Trophoblast cell (in vitro differentiated cells and primary cell): ENCODE data around the gene MYO5B.

Experiments used
- DNase-seq, 2 donors: peaks; one replicate each; pipeline ENCODE4 v3.0.0-alpha.2; 2016
- H2AFZ ChIP-seq: 2 replicates; pipeline ENCODE4 v1.6.1; 2013; ENCODE audit warnings: low read length, moderate library complexity, mild to moderate bottlenecking; ENCODE audit not compliant: insufficient read depth, poor library complexity
- H2AK5ac ChIP-seq: 2 replicates; pipeline ENCODE4 v1.6.1; 2013; ENCODE audit warnings: mild to moderate bottlenecking, low read length
- H2BK120ac ChIP-seq: 2 replicates; pipeline ENCODE4 v1.6.1; 2013; ENCODE audit warnings: low read length, mild to moderate bottlenecking, moderate library complexity; ENCODE audit not compliant: insufficient read depth, poor library complexity
- H2BK12ac ChIP-seq: 2 replicates; pipeline ENCODE4 v1.6.1; 2013; ENCODE audit warnings: mild to moderate bottlenecking, low read length, moderate library complexity
- H2BK5ac ChIP-seq: 2 replicates; pipeline ENCODE4 v1.6.1; 2013; ENCODE audit warnings: low read length, low read depth, moderate library complexity, mild to moderate bottlenecking; ENCODE audit not compliant: poor library complexity
- H3K14ac ChIP-seq: 2 replicates; pipeline ENCODE4 v1.6.1; 2013; ENCODE audit warnings: mild to moderate bottlenecking, low read length
- H3K18ac ChIP-seq: 2 replicates; pipeline ENCODE4 v1.6.1; 2013; ENCODE audit warnings: mild to moderate bottlenecking, low read length
- H3K23ac ChIP-seq: 2 replicates; pipeline ENCODE4 v1.6.1; 2013; ENCODE audit warnings: low read length
- H3K27ac ChIP-seq: 2 replicates; pipeline ENCODE4 v1.5.1; 2013; ENCODE audit warnings: low read depth, mild to moderate bottlenecking, inconsistent platforms, low read length, moderate library complexity
- H3K27me3 ChIP-seq: 2 replicates; pipeline ENCODE4 v1.6.1; 2013; ENCODE audit warnings: inconsistent platforms, mild to moderate bottlenecking, low read length, moderate library complexity; ENCODE audit not compliant: insufficient read depth
- H3K36me3 ChIP-seq, 2 experiments: 1 replicate in 1 of 2; 2 replicates in 1 of 2; pipeline ENCODE4 v1.6.1; 2013; ENCODE audit warnings: low read length in 2 of 2, mild to moderate bottlenecking in 2 of 2, moderate library complexity in 1 of 2; ENCODE audit not compliant: insufficient read depth in 2 of 2, control insufficient read depth in 1 of 2
- H3K4ac ChIP-seq: 2 replicates; pipeline ENCODE4 v1.6.1; 2013; ENCODE audit warnings: low read depth, mild to moderate bottlenecking, low read length, moderate library complexity
- H3K4me1 ChIP-seq, 2 experiments: 1 replicate in 1 of 2; 2 replicates in 1 of 2; pipeline ENCODE4 v1.6.1; 2013; ENCODE audit warnings: low read length in 2 of 2, mild to moderate bottlenecking in 2 of 2, moderate library complexity in 1 of 2; ENCODE audit not compliant: insufficient read depth in 2 of 2, control insufficient read depth in 1 of 2
- H3K4me2 ChIP-seq: 2 replicates; pipeline ENCODE4 v1.6.1; 2013; ENCODE audit warnings: inconsistent platforms, mild to moderate bottlenecking, low read length, moderate library complexity
- H3K4me3 ChIP-seq: 2 replicates; pipeline ENCODE4 v1.5.1; 2013; ENCODE audit warnings: mild to moderate bottlenecking, low read depth, low read length, inconsistent platforms
- H3K79me1 ChIP-seq: one replicate; pipeline ENCODE4 v1.6.1; 2013; ENCODE audit warnings: low read length
- H3K79me2 ChIP-seq: 2 replicates; pipeline ENCODE4 v1.6.1; 2013; ENCODE audit warnings: low read length, mild to moderate bottlenecking; ENCODE audit not compliant: control insufficient read depth, insufficient read depth, poor library complexity
- H3K9ac ChIP-seq: 2 replicates; pipeline ENCODE4 v1.6.1; 2013; ENCODE audit warnings: mild to moderate bottlenecking, low read length
- H3K9me3 ChIP-seq: 2 replicates; pipeline ENCODE4 v1.6.1; 2013; ENCODE audit warnings: low read depth, mild to moderate bottlenecking, control low read depth, inconsistent platforms, low read length; ENCODE audit not compliant: insufficient read depth
- H4K12ac ChIP-seq: 2 replicates; pipeline ENCODE4 v1.6.1; 2013; ENCODE audit warnings: low read depth, mild to moderate bottlenecking, low read length, moderate library complexity
- H4K8ac ChIP-seq: 2 replicates; pipeline ENCODE4 v1.6.1; 2013; ENCODE audit warnings: low read depth, mild to moderate bottlenecking, low read length, moderate library complexity
- H4K91ac ChIP-seq: one replicate; pipeline ENCODE4 v1.6.1; 2013; ENCODE audit warnings: low read depth, mild to moderate bottlenecking, low read length, moderate library complexity
- WGBS: extraction: QIAGEN DNeasy Blood & Tissue Kit; methylation state at CpG from one replicate; pipeline ENCODE4 v1.1.7; 2013; ENCODE audit warnings: missing lambda C conversion rate; ENCODE audit not compliant: insufficient read length, insufficient coverage; ENCODE audit errors: extremely low coverage; 5-methylcytosine and 5-hydroxymethylcytosine counted together

The MYO5B gene

DNA sequence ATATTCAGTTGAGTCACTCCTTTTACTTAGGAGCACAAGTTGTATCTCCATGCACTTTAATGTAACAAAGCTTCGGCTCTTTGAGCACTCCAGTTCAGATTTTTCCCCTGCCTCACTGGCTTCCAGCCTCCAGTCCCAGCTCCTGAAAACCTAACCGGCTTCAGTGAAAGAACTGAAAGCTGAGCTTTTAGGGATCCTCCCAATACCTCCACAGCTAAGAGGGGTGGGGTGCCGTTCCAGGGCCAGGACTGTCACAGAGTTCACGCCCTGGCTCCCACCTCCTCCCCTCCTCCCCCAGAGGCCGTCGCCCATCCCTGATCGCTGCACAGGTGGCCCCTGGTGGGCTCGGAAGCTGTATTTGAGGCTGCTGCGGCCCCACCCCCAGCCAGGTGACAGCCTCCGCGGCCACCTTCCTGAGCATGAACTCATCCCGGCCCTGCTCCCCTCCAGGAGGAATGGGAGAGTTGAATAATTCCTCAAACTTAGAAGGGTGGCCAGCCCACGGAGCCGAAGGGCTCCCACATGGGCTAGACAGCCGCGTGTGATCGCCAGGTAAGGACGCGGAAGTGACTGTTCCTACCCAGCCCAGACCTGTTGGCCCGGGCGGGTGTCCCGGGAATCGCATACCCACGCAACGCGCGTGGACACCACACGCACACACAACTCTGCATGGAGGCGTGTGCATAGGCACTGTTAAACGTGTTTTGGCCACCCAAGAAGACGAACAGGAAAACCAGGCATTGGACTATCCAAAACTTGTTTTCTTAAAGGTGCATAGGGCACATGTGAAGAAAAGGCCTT is 1.8 kb downstream of the MYO5B start:
- peaks cover 10% of the 10 kb centered on the region for H3K79me2 ChIP-seq
- no peak overlapping the region for H3K27ac ChIP-seq
- no peak overlapping the region for H2AK5ac ChIP-seq
- no peak overlapping the region for H2BK120ac ChIP-seq
- H3K4me2 ChIP-seq = peak overlapping the region; percentile 99
- peaks cover 12% of the 10 kb centered on the region for H3K27me3 ChIP-seq
- H3K9ac ChIP-seq = no peak overlapping the region
- no peak overlapping the region for H3K14ac ChIP-seq
- H3K4ac ChIP-seq = no peak overlapping the region
- H3K4me3 ChIP-seq = peak overlapping the region; percentile 89
- no peak overlapping the region for H2AFZ ChIP-seq
- H3K23ac ChIP-seq = no peak overlapping the region
- WGBS = no CpG with 5 or more reads among the region's 31 CpGs
- no peak overlapping the region for H2BK5ac ChIP-seq
- H3K9me3 ChIP-seq = no peaks in the 10 kb centered on the region
- H3K4me1 ChIP-seq = peaks cover 12 to 14% of the 10 kb centered on the region in 2 experiments
- no peak for DNase-seq
- H4K91ac ChIP-seq = no peak overlapping the region
- no peak overlapping the region for H2BK12ac ChIP-seq
- H4K8ac ChIP-seq = no peak overlapping the region
- no peak overlapping the region for H3K18ac ChIP-seq
- H3K79me1 ChIP-seq = peaks cover 8% of the 10 kb centered on the region
- H3K36me3 ChIP-seq = no peaks in the 10 kb centered on the region
- no peak overlapping the region for H4K12ac ChIP-seq

DNA sequence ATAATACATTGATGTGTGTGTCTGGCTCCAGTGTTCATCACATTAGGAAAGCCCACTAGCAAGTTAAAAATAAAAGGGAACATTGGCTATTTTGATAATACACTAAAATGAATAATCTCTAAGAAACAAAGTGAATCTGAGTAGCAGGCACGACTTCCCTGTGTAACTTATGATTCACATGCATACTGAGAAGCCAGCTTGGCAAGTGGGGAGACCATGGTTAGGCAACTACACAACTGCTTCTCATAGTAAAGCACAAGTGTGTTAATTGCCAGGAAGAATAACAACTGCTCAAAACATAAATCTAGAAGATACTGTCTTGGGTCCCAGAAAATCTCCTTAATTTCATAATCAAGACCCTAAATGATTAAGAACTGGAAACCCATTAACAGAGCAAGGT is 4.0 kb downstream of the MYO5B start:
- no peak overlapping the region for H2BK12ac ChIP-seq
- H3K4me2 ChIP-seq = no peak overlapping the region
- H3K14ac ChIP-seq = no peak overlapping the region
- H2AK5ac ChIP-seq = no peak overlapping the region
- no peak overlapping the region for H3K9ac ChIP-seq
- peaks cover 8% of the 10 kb centered on the region for H3K79me1 ChIP-seq
- no peak overlapping the region for H3K23ac ChIP-seq
- H2AFZ ChIP-seq = no peak overlapping the region
- peaks cover 10% of the 10 kb centered on the region for H3K79me2 ChIP-seq
- H3K27me3 ChIP-seq = peaks cover 12% of the 10 kb centered on the region
- H3K4me1 ChIP-seq = peaks cover 12 to 14% of the 10 kb centered on the region in 2 experiments
- no peak overlapping the region for H3K4me3 ChIP-seq
- no peak for DNase-seq
- no peak overlapping the region for H4K91ac ChIP-seq
- WGBS = no CpG with 5 or more reads among the region's 1 CpG
- H3K18ac ChIP-seq = no peak overlapping the region
- no peak overlapping the region for H4K12ac ChIP-seq
- H4K8ac ChIP-seq = no peak overlapping the region
- no peaks in the 10 kb centered on the region for H3K36me3 ChIP-seq
- H3K9me3 ChIP-seq = no peaks in the 10 kb centered on the region
- no peak overlapping the region for H2BK120ac ChIP-seq
- H3K27ac ChIP-seq = no peak overlapping the region
- H3K4ac ChIP-seq = no peak overlapping the region
- no peak overlapping the region for H2BK5ac ChIP-seq

DNA sequence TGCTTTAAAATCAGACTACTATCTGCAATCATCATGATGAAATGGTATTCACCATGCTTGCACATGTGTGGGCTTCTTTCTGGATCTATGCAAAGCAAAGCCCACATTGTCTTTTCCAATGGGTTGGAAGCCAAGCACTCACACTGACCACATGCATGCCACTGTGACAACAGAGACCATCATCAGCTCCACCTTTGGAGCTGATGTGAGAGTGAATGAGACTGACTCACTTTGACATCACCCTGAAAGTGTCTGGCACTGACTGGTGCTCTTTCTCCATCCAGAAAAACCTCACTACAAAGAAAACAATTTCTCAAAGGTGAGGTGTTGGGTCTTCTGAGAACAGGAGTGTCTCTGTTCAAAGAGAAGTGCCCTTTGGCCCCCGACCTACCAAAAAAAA is 4.7 kb downstream of the MYO5B start:
- H3K14ac ChIP-seq = no peak overlapping the region

DNA sequence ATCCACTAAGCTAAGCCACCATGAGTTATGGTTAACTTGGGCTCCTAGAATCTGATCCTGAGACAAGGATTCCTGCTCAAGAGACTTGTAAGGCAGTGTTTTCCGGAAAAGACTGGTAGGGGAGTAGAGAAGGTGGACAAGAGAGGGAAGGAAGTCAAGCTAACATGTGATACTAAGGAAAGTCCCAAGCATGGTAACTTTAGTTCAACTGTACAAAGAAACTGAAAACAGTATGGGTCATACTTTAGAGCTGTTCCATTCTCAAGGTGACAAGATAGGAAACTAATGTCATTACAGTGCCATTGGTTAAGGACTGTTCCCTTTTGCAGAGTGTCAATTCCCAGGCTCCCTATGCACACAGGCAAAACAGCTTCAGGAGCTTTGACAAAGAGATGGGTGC is 5.8 kb downstream of the MYO5B start:
- peaks cover 12% of the 10 kb centered on the region for H3K27me3 ChIP-seq
- H2AFZ ChIP-seq = no peak overlapping the region
- H3K4me3 ChIP-seq = no peak overlapping the region
- no peaks in the 10 kb centered on the region for H3K36me3 ChIP-seq
- H4K91ac ChIP-seq = no peak overlapping the region
- no peak overlapping the region for H3K14ac ChIP-seq
- H3K79me2 ChIP-seq = peaks cover 2% of the 10 kb centered on the region
- no peak overlapping the region for H3K23ac ChIP-seq
- no peak for DNase-seq
- no peak overlapping the region for H2BK120ac ChIP-seq
- H3K79me1 ChIP-seq = peaks cover under 1% of the 10 kb centered on the region
- no peaks in the 10 kb centered on the region for H3K9me3 ChIP-seq
- no peak overlapping the region for H4K12ac ChIP-seq
- H2BK5ac ChIP-seq = no peak overlapping the region
- H3K18ac ChIP-seq = no peak overlapping the region
- no peak overlapping the region for H3K9ac ChIP-seq
- no peak overlapping the region for H3K4me2 ChIP-seq
- H3K4ac ChIP-seq = no peak overlapping the region
- H4K8ac ChIP-seq = no peak overlapping the region
- H2AK5ac ChIP-seq = no peak overlapping the region
- no peak overlapping the region for H3K27ac ChIP-seq
- H3K4me1 ChIP-seq = peaks cover 11 to 13% of the 10 kb centered on the region in 2 experiments
- H2BK12ac ChIP-seq = no peak overlapping the region
- no CpG with 5 or more reads among the region's 1 CpG for WGBS

More for the DNA sequence above, 4.7 kb downstream of the MYO5B start:
- Histone ChIP-seq H2BK12ac (no peak overlapping the region), H3K27me3 (peaks cover 12% of the 10 kb centered on the region), H2AK5ac (no peak overlapping the region), H4K8ac (no peak overlapping the region), H2BK5ac (no peak overlapping the region), H3K79me1 (peaks cover 8% of the 10 kb centered on the region), H3K23ac (peak overlapping the region; percentile 58), H3K36me3 (no peaks in the 10 kb centered on the region), H3K9me3 (no peaks in the 10 kb centered on the region), H3K27ac (no peak overlapping the region), H2AFZ (no peak overlapping the region), H3K4me3 (no peak overlapping the region), H3K18ac (no peak overlapping the region), H3K79me2 (peaks cover 10% of the 10 kb centered on the region), H3K4ac (no peak overlapping the region), H3K4me1 (peaks cover 12 to 14% of the 10 kb centered on the region in 2 experiments), H3K9ac (no peak overlapping the region), H2BK120ac (no peak overlapping the region), H4K91ac (no peak overlapping the region), H4K12ac (no peak overlapping the region), H3K4me2 (no peak overlapping the region)
- no CpG with 5 or more reads among the region's 1 CpG for WGBS
- no peak for DNase-seq
